Panc1 (cell line): ENCODE results near the gene UGT2B10. TPM values are rescaled to one million over a fixed set of nuclear protein-coding genes. Genes with fewer than 3 reads are reported as not detected.

Source experiments
- ATAC-seq: fragments of 200-7000 bp; cut with Tn5 transposase; 2 replicates; pipeline ENCODE4 v1.9.1; 2020; ENCODE audit warnings: mild to moderate bottlenecking, moderate library complexity
- BruUV-seq: library from RNA; stranded (reverse); fragments of 400-500 nt; replicated peaks from 2 replicates; lab custom pipeline; 2021; lab: Mats Ljungman, UMichigan
- CTCF ChIA-PET: fragments of 300-600 bp; sonication (Branson Sonifier 250); formaldehyde crosslinking; loops from one replicate; lab custom pipeline; 2022; ENCODE audit warnings: antibody characterized with exemption; lab: Charles Lee
- POLR2A ChIA-PET: fragments of 300-600 bp; sonication (Branson Sonifier 250); formaldehyde crosslinking; loops from one replicate; lab custom pipeline; 2022; ENCODE audit warnings: antibody characterized with exemption; lab: Charles Lee
- DNase-seq: peaks from one replicate; pipeline ENCODE4 v3.0.0-alpha.2; 2010; ENCODE audit warnings: low read depth, low spot score
- H3K27ac ChIP-seq: 2 replicates; pipeline ENCODE4 v1.5.1; 2011; ENCODE audit warnings: mild to moderate bottlenecking, low read length, inconsistent platforms
- H3K27me3 ChIP-seq: fragments of 200-500 bp; sonication (Bioruptor generic); 2 replicates; pipeline ENCODE4 v1.6.0; 2014; ENCODE audit warnings: low read length, inconsistent platforms; ENCODE audit not compliant: control insufficient read depth, insufficient read depth
- H3K36me3 ChIP-seq: fragments of 200-500 bp; sonication (Bioruptor generic); 2 replicates; pipeline ENCODE4 v1.5.1; 2014; ENCODE audit warnings: inconsistent platforms, mild to moderate bottlenecking, low read length, moderate library complexity; ENCODE audit not compliant: control insufficient read depth, insufficient read depth
- H3K4me1 ChIP-seq: 2 replicates; pipeline ENCODE4 v1.5.1; 2011; ENCODE audit warnings: inconsistent platforms, mild to moderate bottlenecking, low read length, moderate library complexity; ENCODE audit not compliant: control insufficient read depth, insufficient read depth
- H3K4me3 ChIP-seq, 2 experiments: 2 replicates each; pipeline ENCODE4 v1.5.1; 2011 to 2012; ENCODE audit warnings: low read depth in 2 of 2, low read length in 2 of 2, mild to moderate bottlenecking in 2 of 2, inconsistent platforms in 1 of 2, moderate library complexity in 1 of 2
- H3K9me3 ChIP-seq: fragments of 200-500 bp; sonication (Bioruptor generic); 2 replicates; pipeline ENCODE4 v1.5.1; 2014; ENCODE audit warnings: low read depth, mild to moderate bottlenecking, inconsistent platforms, low read length, moderate library complexity; ENCODE audit not compliant: control insufficient read depth, insufficient read depth
- POLR2AphosphoS5 ChIP-seq: IDR thresholded peaks from 2 replicates; pipeline ENCODE4 v1.6.1; 2012; ENCODE audit warnings: mild to moderate bottlenecking, low read depth, low read length, moderate library complexity
- SIN3A ChIP-seq: IDR thresholded peaks from 2 replicates; pipeline ENCODE4 v1.6.1; 2012; ENCODE audit warnings: low read depth, mild to moderate bottlenecking, low read length, moderate library complexity, borderline replicate concordance; ENCODE audit not compliant: insufficient read depth
- TCF7L2 ChIP-seq: IDR thresholded peaks from 2 replicates; pipeline ENCODE4 v1.6.1; 2011; ENCODE audit warnings: mild to moderate bottlenecking, low read depth, low read length, inconsistent platforms
- in situ Hi-C: cut with HindIII; loops from 2 replicates; pipeline ENCODE4 v1.10.0; 2016; ENCODE audit warnings: low sequenced_read_pairs, low pct_unique_long_range_greater_than_20kb
- intact Hi-C: fragments of 100-400 bp; cut with micrococcal nuclease; formaldehyde crosslinking; loops from one replicate; pipeline ENCODE4 v1.10.0; 2022; ENCODE audit not compliant: unreplicated experiment
- total RNA-seq: library from RNA; stranded (reverse); gene quantifications from one replicate; pipeline ENCODE4 v1.2.1, GENCODE V29; 2021; ENCODE audit not compliant: unreplicated experiment
- TF ChIP-seq, protein P1 (sequence below): fragments of 450-650 bp; IDR thresholded peaks from 2 replicates; pipeline ENCODE4 v1.5.1; 2017; ENCODE audit warnings: mild to moderate bottlenecking
- TF ChIP-seq, protein P2 (sequence below), 2 experiments: IDR thresholded peaks; 2 replicates each; pipeline ENCODE4 v1.6.1; 2011 to 2012; ENCODE audit warnings: low read depth in 2 of 2, control low read depth in 1 of 2, low read length in 1 of 2, mild to moderate bottlenecking in 1 of 2, moderate library complexity in 1 of 2; ENCODE audit not compliant: insufficient read depth in 1 of 2

UGT2B10 gene
- total RNA-seq, 1 experiment from 2014 or later = not detected

DNA sequence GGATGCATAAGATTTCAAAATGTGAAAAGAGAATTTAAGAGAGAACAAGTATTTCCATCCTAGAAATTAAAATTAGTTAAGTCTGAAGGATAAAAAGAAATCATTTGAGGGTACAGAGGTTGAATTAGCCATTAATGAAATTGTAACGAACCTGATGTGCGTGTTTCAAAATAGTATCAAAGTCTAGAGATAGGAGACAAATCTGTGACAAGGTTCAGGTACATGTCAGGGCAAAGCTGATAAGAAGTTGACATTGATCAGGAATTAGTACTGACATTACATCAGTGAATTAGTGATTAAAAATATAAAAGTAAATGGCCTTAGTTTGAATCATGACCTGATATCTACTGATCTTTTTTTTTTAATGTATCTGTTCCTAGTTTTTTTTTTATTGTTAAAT is 62.3 kb downstream of the UGT2B10 start:
- ATAC-seq = no peak
- Histone ChIP-seq H3K36me3 (no peaks in the 10 kb centered on the region), H3K4me1 (no peaks in the 10 kb centered on the region), H3K27ac (no peak overlapping the region), H3K4me3 (no peak overlapping the region), H3K9me3 (no peaks in the 10 kb centered on the region), H3K27me3 (no peaks in the 10 kb centered on the region)
- no TSS peak for BruUV-seq
- no peak for DNase-seq
- CTCF ChIA-PET = no interaction called here
- intact Hi-C loops = no loop called here
- POLR2A ChIA-PET = no interaction called here
- TF ChIP-seq, protein P1, sequence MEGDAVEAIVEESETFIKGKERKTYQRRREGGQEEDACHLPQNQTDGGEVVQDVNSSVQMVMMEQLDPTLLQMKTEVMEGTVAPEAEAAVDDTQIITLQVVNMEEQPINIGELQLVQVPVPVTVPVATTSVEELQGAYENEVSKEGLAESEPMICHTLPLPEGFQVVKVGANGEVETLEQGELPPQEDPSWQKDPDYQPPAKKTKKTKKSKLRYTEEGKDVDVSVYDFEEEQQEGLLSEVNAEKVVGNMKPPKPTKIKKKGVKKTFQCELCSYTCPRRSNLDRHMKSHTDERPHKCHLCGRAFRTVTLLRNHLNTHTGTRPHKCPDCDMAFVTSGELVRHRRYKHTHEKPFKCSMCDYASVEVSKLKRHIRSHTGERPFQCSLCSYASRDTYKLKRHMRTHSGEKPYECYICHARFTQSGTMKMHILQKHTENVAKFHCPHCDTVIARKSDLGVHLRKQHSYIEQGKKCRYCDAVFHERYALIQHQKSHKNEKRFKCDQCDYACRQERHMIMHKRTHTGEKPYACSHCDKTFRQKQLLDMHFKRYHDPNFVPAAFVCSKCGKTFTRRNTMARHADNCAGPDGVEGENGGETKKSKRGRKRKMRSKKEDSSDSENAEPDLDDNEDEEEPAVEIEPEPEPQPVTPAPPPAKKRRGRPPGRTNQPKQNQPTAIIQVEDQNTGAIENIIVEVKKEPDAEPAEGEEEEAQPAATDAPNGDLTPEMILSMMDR = no peak
- no peak for TF ChIP-seq POLR2AphosphoS5
- TF ChIP-seq TCF7L2 = no peak
- TF ChIP-seq, protein P2, sequence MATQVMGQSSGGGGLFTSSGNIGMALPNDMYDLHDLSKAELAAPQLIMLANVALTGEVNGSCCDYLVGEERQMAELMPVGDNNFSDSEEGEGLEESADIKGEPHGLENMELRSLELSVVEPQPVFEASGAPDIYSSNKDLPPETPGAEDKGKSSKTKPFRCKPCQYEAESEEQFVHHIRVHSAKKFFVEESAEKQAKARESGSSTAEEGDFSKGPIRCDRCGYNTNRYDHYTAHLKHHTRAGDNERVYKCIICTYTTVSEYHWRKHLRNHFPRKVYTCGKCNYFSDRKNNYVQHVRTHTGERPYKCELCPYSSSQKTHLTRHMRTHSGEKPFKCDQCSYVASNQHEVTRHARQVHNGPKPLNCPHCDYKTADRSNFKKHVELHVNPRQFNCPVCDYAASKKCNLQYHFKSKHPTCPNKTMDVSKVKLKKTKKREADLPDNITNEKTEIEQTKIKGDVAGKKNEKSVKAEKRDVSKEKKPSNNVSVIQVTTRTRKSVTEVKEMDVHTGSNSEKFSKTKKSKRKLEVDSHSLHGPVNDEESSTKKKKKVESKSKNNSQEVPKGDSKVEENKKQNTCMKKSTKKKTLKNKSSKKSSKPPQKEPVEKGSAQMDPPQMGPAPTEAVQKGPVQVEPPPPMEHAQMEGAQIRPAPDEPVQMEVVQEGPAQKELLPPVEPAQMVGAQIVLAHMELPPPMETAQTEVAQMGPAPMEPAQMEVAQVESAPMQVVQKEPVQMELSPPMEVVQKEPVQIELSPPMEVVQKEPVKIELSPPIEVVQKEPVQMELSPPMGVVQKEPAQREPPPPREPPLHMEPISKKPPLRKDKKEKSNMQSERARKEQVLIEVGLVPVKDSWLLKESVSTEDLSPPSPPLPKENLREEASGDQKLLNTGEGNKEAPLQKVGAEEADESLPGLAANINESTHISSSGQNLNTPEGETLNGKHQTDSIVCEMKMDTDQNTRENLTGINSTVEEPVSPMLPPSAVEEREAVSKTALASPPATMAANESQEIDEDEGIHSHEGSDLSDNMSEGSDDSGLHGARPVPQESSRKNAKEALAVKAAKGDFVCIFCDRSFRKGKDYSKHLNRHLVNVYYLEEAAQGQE (IDR thresholded peaks at IDR 0.05; ENCODE audit: insufficient read depth in 1 of 2, low read depth in 2 of 2, low read length in 1 of 2) = no peak
- no peak for TF ChIP-seq SIN3A
- in situ Hi-C loops = no loop called here

Other genes starting within 250 kb of the UGT2B10 start
- not detected for gene UGT2B17, start 239.7 kb upstream of the UGT2B10 start, total RNA-seq
- 0.13 TPM for gene UGT2B15, start 145.3 kb upstream of the UGT2B10 start, total RNA-seq
- gene UGT2A3, start 135.8 kb downstream of the UGT2B10 start, total RNA-seq = 0.05 TPM